HG03460 (cell line): ENCODE measurements around the gene VSIG10L2.

ENCODE experiments used
- ATAC-seq: cut with Tn5 transposase; IDR thresholded peaks from one replicate; pipeline ENCODE4 v1.9.1; 2021; ENCODE audit not compliant: unreplicated experiment

The VSIG10L2 gene

DNA sequence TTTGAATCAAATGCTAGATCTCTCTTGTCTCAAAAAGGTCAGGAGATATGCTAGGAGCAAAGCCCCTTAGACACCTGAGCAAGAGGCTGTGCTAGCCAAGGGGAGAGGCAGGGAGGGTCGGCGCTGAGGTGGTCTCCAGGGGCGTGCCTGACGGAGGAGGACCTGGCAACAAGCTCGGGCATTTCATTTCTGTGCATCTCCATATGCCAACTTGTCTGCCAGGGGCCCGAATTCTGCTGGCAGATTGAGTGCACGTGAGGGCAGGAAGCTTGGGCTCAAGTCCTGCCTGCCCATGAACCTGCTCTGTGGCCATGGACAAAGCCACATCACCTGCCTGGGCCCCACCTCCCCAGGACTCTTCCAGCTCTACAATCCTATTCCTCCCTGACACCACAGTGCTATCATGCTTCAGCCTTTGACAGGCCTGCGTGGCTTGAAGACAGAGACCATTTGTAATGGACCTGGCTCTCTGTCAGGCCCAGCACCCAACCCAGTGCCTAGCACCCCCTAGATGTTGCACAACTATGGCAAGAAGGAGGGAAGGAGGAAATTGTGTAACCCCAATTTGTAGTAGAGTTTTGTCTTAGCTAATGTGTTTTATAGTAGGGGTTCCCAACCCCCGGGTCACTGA, 16.3 kb upstream of the VSIG10L2 start:
- no peak for ATAC-seq

DNA sequence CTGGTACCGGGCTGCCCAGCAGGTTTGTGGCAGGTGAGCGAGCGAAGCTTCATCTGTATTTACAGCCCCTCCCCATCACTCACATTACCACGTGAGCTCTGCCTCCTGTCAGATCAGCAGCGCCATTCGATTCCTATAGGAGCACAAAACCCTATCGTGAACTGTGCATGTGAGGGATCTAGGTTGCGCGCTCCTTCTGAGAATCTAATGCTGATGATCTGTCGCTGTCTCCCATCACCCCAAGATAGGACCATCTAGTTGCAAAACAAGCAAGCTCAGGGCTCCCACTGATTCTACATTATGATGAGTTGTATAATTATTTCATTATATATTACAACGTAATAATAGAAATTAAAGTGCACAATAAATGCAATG, 15.8 kb upstream of the VSIG10L2 start:
- no peak for ATAC-seq

- no peak for ATAC-seq
These were observed 14.7 kb upstream of the VSIG10L2 start for GRCh38 chr11:125931116-125931515.

DNA sequence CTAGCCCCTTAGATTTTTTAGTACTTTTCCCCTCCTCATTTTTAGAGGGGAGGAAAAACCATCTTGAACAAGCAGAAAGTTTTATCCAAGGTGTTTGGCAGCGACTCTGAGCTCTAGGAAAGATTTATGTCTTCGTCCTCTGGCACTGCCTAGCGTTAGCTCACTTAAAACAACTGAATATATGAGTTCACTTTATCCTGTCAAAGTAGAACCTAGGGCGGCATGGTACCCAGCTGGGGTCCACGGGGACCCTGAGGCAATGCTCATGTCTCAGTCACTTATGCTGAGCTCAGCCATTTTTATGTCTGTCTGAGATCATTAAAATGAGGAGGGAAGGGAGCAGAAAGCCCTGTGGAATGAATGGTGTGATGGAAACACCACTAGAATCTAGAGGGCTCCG, 14.2 kb upstream of the VSIG10L2 start:
- no peak for ATAC-seq

DNA sequence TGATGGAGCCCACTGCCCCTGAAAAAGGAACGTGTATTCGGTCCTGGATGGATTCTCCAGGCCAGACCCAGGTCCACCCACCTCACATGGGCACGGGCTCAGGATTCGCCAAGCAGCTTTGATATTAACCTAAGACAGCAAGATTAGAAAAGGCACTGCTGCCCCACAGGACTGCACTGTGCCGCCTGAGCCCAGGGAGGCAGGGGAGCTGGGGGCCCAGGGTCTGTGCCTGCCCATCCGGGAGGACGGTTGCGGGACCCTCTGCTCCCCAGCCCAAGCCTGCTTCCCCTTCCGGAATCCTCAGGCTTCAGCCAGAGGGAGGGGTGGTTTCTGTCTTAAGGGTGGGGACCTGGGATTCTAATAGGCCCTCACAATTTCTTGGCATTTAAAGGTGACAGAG, 13.5 kb upstream of the VSIG10L2 start:
- no peak for ATAC-seq

DNA sequence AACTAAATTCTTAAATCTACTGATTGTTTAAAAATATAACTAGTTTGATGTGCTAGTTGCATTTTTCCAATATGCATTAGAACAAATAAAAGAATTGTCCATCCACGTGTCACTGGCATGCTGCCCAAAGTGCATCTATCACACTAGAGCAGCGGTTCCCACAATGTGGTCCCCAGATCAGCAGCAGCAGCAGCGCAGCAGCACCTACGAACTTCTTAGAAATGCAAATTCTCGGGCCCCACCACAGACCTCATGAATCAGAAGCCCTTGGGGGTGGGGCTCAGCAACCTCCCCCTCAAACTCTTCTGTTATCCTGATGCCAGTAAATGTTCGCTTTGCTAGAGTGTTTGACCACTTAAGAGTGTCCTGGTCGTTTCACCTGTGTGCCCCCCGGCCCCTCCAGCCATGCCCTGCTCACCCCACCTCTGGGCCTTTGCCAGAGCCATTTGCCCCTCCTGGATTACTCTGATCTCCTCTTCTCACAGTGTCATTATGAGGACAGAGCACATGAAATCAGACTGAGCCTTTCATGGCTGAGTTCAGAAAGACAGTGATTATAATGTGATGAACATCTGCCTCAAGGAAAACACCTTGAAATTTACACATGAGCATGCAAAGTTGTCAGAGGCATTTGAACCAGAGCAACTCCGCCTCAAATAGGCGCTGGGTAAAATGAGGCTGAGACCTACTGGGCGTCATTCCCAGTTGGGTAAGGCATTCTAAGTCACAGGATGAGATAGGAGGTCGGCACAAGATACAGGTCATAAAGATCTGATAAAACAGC, 12.6 kb upstream of the VSIG10L2 start:
- no peak for ATAC-seq

DNA sequence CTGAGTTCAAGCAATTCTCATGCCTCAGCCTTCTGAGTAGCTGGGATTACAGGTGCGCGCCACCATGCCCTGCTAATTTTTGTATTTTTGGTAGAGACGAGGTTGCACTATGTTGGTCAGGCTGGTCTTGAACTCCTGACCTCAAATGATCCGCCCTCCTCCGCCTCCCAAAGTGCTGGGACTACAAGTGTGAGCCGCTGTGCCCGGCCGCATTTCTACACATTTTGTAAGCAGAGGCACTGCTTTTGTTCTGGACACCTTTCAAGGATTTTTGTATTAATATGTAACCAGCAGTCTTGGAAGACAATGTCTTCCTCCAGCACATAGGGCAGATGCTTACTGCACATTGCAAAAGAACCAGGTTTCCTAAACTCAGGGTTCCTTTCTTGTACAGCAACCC, 11.4 kb upstream of the VSIG10L2 start:
- no peak for ATAC-seq

GRCh38 chr11:125935056-125935455, 10.8 kb upstream of the VSIG10L2 start:
- no peak for ATAC-seq

- no peak for ATAC-seq
These were observed 10.1 kb upstream of the VSIG10L2 start for GRCh38 chr11:125935618-125936199.

- ATAC-seq: no peak
These were observed 7.4 kb upstream of the VSIG10L2 start for GRCh38 chr11:125938418-125938817.

- ATAC-seq: no peak
These were observed 6.7 kb upstream of the VSIG10L2 start for GRCh38 chr11:125939081-125939521.

GRCh38 chr11:125940145-125940544, 5.7 kb upstream of the VSIG10L2 start:
- ATAC-seq: no peak

GRCh38 chr11:125941267-125941618, 4.6 kb upstream of the VSIG10L2 start:
- ATAC-seq: no peak

DNA sequence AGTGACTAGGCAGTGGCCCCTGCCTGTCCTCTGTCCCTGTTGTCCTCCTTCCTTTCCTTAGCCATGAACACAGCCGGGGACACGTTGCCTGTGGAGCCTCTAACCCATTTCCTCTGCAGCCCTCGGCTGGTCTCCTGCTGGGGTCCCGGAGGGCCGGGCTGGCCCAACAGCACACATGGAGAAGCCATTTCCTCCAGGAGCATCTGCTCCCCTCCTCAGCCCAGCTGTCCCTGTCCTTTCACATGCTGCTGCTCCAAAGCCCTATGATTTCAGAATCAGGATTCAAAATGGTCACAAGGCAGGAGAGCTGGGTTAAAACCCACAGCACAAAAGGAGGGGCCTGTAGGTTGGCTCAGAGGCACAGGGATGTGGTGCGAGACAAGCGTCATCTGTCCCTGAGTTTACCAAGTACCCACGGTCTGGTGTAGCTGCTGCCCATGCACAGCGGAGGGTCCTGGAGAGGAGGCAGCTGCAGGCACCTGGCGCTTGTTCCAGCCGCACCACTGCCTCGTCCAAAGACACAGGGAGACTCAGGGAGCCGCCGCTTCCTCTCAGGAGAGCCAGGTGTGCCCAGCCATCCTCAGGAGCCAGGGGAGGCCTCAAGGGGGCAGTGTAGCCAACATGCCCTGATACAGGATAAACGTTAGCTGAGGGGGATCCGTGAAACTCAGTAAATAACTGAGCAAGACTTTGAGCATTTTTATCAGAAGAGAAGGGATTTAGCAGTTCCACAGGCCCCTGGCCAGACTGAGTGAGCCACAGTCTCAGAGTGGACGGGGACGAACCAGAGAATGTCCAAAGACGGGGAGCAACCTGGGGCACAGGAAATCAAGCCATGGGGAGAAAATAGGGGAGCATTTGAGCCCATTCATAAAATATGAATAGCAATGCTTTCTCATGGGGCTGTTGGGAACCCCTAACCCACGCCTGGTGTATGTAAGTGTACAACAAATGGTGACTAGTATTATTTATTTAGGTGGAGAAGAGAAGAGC, 3.9 kb upstream of the VSIG10L2 start:
- no peak for ATAC-seq

- ATAC-seq: no peak
These were observed 2.9 kb upstream of the VSIG10L2 start for GRCh38 chr11:125942771-125943428.

DNA sequence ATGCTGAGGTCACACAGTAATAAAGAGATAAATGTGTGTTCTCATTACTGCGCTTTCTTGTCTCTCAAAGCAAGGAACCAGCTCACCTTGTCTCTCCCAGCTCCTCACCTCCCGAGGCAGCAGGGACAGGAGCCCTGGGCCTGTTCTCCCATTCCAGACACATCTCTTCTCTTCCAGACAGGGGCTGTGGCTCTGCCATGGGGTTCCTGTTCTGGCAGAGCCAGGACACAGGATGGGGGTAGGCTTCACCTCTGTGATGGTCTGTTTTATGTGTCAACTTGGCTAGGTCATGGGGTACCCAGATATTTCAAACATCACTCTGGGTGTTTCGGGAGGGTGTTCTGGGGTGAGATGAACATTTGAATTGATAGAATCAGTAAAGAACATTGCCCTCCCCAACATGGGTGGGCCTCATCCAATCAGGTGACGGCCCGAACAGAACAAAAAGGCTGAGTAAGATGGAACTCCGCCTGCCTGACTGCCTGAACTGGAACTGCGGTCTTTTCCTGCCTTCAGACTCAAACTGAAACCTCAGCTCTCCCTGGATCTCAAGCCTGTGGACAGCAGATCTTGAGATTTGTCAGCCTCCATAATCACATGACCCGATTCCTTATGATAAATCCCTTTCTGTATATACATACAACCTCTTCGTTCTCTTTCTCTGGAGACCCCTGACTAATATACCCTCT, 2.0 kb upstream of the VSIG10L2 start:
- no peak for ATAC-seq

- no peak for ATAC-seq
These were observed 1.4 kb upstream of the VSIG10L2 start for GRCh38 chr11:125944350-125945010.

- no peak for ATAC-seq
These were observed 640 bp upstream of the VSIG10L2 start for GRCh38 chr11:125945011-125945796.
